GM06990 (cell line): Measurements from ENCODE around the gene RHCE.

Experiments used
- DNase-seq: peaks from one replicate; pipeline ENCODE4 v3.0.0-alpha.2; 2011; ENCODE audit not compliant: insufficient read length; ENCODE audit errors: extremely low read depth
- H3K27me3 ChIP-seq: replicated peaks from 2 replicates; pipeline ENCODE4 v1.6.0; 2011; ENCODE audit warnings: low read length; ENCODE audit not compliant: control insufficient read depth, insufficient read depth
- H3K36me3 ChIP-seq: 2 replicates; pipeline ENCODE4 v1.5.1; 2011; ENCODE audit warnings: low read length; ENCODE audit not compliant: control insufficient read depth, insufficient read depth
- H3K4me3 ChIP-seq: replicated peaks from 2 replicates; pipeline ENCODE4 v1.5.1; 2011; ENCODE audit warnings: low read depth, mild to moderate bottlenecking, control low read depth, low read length
- TF ChIP-seq, protein P1 (sequence below): IDR thresholded peaks from 2 replicates; pipeline ENCODE4 v1.5.1; 2011; ENCODE audit warnings: low read length, control low read depth, mild to moderate bottlenecking, inconsistent platforms; ENCODE audit not compliant: insufficient read depth, poor library complexity, severe bottlenecking

RHCE gene

DNA sequence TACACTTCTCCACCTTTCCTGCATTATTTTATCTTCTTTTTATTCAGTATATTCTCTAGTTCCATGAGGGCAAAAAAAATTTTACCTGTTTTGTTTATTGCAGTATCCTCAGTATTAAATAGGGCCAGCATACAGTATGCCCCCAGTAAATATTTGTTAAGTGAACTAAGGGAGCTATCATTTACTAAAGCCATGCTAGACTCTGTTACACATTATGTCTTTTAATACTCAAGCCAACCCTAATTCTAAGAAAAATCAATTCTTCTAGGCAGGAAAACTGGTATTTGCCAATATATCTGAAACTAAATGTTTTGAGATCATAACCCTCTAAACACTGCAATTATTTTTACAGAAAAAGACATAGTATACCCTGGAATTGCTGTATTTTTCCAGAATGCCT is 64.2 kb downstream of the RHCE start:
- no peak overlapping the region for H3K4me3 ChIP-seq
- DNase-seq: no peak
- peaks cover 11% of the 10 kb centered on the region for H3K36me3 ChIP-seq
- H3K27me3 ChIP-seq: no peaks in the 10 kb centered on the region
- TF ChIP-seq, protein P1, sequence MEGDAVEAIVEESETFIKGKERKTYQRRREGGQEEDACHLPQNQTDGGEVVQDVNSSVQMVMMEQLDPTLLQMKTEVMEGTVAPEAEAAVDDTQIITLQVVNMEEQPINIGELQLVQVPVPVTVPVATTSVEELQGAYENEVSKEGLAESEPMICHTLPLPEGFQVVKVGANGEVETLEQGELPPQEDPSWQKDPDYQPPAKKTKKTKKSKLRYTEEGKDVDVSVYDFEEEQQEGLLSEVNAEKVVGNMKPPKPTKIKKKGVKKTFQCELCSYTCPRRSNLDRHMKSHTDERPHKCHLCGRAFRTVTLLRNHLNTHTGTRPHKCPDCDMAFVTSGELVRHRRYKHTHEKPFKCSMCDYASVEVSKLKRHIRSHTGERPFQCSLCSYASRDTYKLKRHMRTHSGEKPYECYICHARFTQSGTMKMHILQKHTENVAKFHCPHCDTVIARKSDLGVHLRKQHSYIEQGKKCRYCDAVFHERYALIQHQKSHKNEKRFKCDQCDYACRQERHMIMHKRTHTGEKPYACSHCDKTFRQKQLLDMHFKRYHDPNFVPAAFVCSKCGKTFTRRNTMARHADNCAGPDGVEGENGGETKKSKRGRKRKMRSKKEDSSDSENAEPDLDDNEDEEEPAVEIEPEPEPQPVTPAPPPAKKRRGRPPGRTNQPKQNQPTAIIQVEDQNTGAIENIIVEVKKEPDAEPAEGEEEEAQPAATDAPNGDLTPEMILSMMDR: no peak

GRCh38 chr1:25355841-25356395 is 64.7 kb downstream of the RHCE start:
- Histone ChIP-seq H3K4me3 (no peak overlapping the region), H3K27me3 (no peaks in the 10 kb centered on the region), H3K36me3 (peaks cover 9% of the 10 kb centered on the region)
- no peak for DNase-seq
- TF ChIP-seq, protein P1: no peak

GRCh38 chr1:25349606-25350005 is 71.0 kb downstream of the RHCE start:
- TF ChIP-seq, protein P1: no peak
- no peak for DNase-seq
- H3K36me3 ChIP-seq: peaks cover 6% of the 10 kb centered on the region

DNA sequence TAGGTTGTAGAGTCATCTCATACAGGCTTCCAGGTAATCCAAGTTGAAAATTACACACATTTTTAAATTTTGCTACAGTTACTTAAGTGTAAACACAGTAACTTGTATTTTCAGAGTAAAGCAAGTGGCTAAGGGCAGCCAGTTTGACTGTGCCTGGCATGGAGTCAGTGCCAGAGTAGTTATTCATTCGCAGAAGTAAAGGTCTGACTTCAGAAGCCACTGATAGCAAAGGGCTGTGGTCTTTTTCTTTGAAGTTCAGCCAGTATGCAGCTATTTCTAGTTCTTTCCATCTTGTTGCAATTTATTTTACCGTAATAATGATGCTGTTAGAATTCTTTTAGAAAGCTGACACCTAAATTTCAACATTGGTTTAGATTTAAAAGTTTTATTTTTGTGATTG is 73.1 kb downstream of the RHCE start:
- TF ChIP-seq, protein P1: no peak
- DNase-seq: no peak
- no peaks in the 10 kb centered on the region for H3K27me3 ChIP-seq
- H3K36me3 ChIP-seq: peaks cover 7% of the 10 kb centered on the region
- no peak overlapping the region for H3K4me3 ChIP-seq

More at GRCh38 chr1:25349606-25350005, 71.0 kb downstream of the RHCE start:
- no peak overlapping the region for H3K4me3 ChIP-seq
- no peaks in the 10 kb centered on the region for H3K27me3 ChIP-seq

GRCh38 chr1:25343872-25344271 is 76.8 kb downstream of the RHCE start:
- Histone ChIP-seq H3K27me3 (no peaks in the 10 kb centered on the region), H3K36me3 (peaks cover 7% of the 10 kb centered on the region), H3K4me3 (no peak overlapping the region)
- TF ChIP-seq, protein P1: no peak
- no peak for DNase-seq

GRCh38 chr1:25342846-25343245 is 77.8 kb downstream of the RHCE start:
- DNase-seq: no peak
- peaks cover 7% of the 10 kb centered on the region for H3K36me3 ChIP-seq
- H3K4me3 ChIP-seq: no peak overlapping the region
- no peaks in the 10 kb centered on the region for H3K27me3 ChIP-seq
- TF ChIP-seq, protein P1: no peak
